GM23338 (cell line): ENCODE results near the gene PFKP. TPM values are rescaled to one million over a fixed set of nuclear protein-coding genes. Genes with fewer than 3 reads are reported as not detected.

Experiments
- ATAC-seq: fragments of 200-7000 bp; cut with Tn5 transposase; 3 replicates; pipeline ENCODE4 v1.9.1; 2020
- DNase-seq: peaks from one replicate; pipeline ENCODE4 v3.0.0-alpha.2; 2015; ENCODE audit warnings: low spot score
- H2AFZ ChIP-seq: fragments of 200-600 bp; sonication (generic); 2 replicates; pipeline ENCODE4 v1.8.0; 2016; ENCODE audit warnings: antibody characterized with exemption, mild to moderate bottlenecking, moderate library complexity
- H3F3A ChIP-seq: fragments of 200-600 bp; sonication (generic); replicated peaks from 2 replicates; pipeline ENCODE4 v1.8.0; 2017; ENCODE audit warnings: antibody characterized with exemption, mixed run types, low read depth
- H3K27ac ChIP-seq: fragments of 200-600 bp; sonication (generic); 2 replicates; pipeline ENCODE4 v1.6.1; 2016; ENCODE audit warnings: low read depth
- H3K27me3 ChIP-seq: fragments of 200-600 bp; sonication (generic); 2 replicates; pipeline ENCODE4 v1.8.0; 2016; ENCODE audit warnings: mild to moderate bottlenecking, mixed run types, moderate library complexity; ENCODE audit not compliant: insufficient read depth
- H3K36me3 ChIP-seq: fragments of 200-600 bp; sonication (generic); 2 replicates; pipeline ENCODE4 v1.8.0; 2016; ENCODE audit warnings: mild to moderate bottlenecking; ENCODE audit not compliant: insufficient read depth
- H3K4me1 ChIP-seq: fragments of 200-600 bp; sonication (generic); 2 replicates; pipeline ENCODE4 v1.8.0; 2016; ENCODE audit warnings: mild to moderate bottlenecking, moderate library complexity; ENCODE audit not compliant: insufficient read depth
- H3K4me2 ChIP-seq: fragments of 200-600 bp; sonication (generic); 2 replicates; pipeline ENCODE4 v1.7.1; 2017; ENCODE audit warnings: mixed run types
- H3K4me3 ChIP-seq: fragments of 200-600 bp; sonication (generic); 2 replicates; pipeline ENCODE4 v1.6.1; 2016; ENCODE audit warnings: mixed run types
- H3K79me2 ChIP-seq: fragments of 200-600 bp; sonication (generic); replicated peaks from 2 replicates; pipeline ENCODE4 v1.8.0; 2017; ENCODE audit warnings: mild to moderate bottlenecking; ENCODE audit not compliant: insufficient read depth
- H3K9me2 ChIP-seq: fragments of 200-600 bp; sonication (generic); 2 replicates; pipeline ENCODE4 v1.8.0; 2017; ENCODE audit not compliant: insufficient read depth
- H4K20me1 ChIP-seq: fragments of 200-600 bp; sonication (generic); replicated peaks from 2 replicates; pipeline ENCODE4 v1.8.0; 2017; ENCODE audit warnings: mild to moderate bottlenecking; ENCODE audit not compliant: insufficient read depth
- H3K27ac Mint-ChIP-seq: 2 replicates; pipeline ENCODE4 v1.8.0; 2020; ENCODE audit warnings: inconsistent platforms, mild to moderate bottlenecking, moderate library complexity, mixed read lengths
- H3K27me3 Mint-ChIP-seq: 3 replicates; pipeline ENCODE4 v1.8.0; 2022; ENCODE audit warnings: low read depth, mild to moderate bottlenecking, moderate library complexity, mixed read lengths, inconsistent platforms; ENCODE audit not compliant: insufficient read depth, poor library complexity
- H3K36me3 Mint-ChIP-seq: 3 replicates; pipeline ENCODE4 v1.8.0; 2021; ENCODE audit warnings: low read depth, mild to moderate bottlenecking, inconsistent platforms, moderate library complexity, mixed read lengths
- H3K4me1 Mint-ChIP-seq: 3 replicates; pipeline ENCODE4 v1.8.0; 2020; ENCODE audit warnings: mild to moderate bottlenecking, inconsistent platforms, mixed read lengths
- H3K4me3 Mint-ChIP-seq: 3 replicates; pipeline ENCODE4 v1.8.0; 2021; ENCODE audit warnings: moderate library complexity, mild to moderate bottlenecking, inconsistent platforms, mixed read lengths
- H3K9me3 Mint-ChIP-seq: 3 replicates; pipeline ENCODE4 v1.8.0; 2020; ENCODE audit warnings: moderate library complexity, mild to moderate bottlenecking, inconsistent platforms, mixed read lengths
- CREB1 ChIP-seq: fragments of 250-450 bp; sonication (Bioruptor Pico); IDR thresholded peaks from 2 replicates; pipeline ENCODE4 v1.5.0; 2020; ENCODE audit warnings: low read depth, mild to moderate bottlenecking, moderate library complexity
- CTCF ChIP-seq, 2 experiments: fragments of 200-600 bp in 1 of 2; sonication (generic) in 1 of 2; conservative IDR thresholded peaks; 2 replicates each; pipeline versions ENCODE4 v1.5.1 to v1.6.1; 2016 to 2017; ENCODE audit warnings: antibody characterized with exemption in 2 of 2, low read depth in 2 of 2, mild to moderate bottlenecking in 2 of 2, moderate library complexity in 1 of 2
- EZH2 ChIP-seq: fragments of 200-600 bp; sonication (generic); IDR thresholded peaks from one replicate; pipeline ENCODE4 v1.8.0; 2017; ENCODE audit warnings: antibody characterized with exemption, mild to moderate bottlenecking, low read depth; ENCODE audit not compliant: unreplicated experiment
- EZH2phosphoT487 ChIP-seq: fragments of 200-600 bp; sonication (generic); IDR thresholded peaks from one replicate; pipeline ENCODE4 v1.8.1; 2018; ENCODE audit warnings: antibody characterized with exemption; ENCODE audit not compliant: unreplicated experiment
- JUNB ChIP-seq: IDR thresholded peaks from one replicate; pipeline ENCODE4 v1.6.1; 2016; ENCODE audit warnings: antibody characterized with exemption; ENCODE audit not compliant: unreplicated experiment
- NANOG ChIP-seq: IDR thresholded peaks from 2 replicates; pipeline ENCODE4 v1.6.1; 2016; ENCODE audit warnings: antibody characterized with exemption, borderline replicate concordance
- POLR2AphosphoS5 ChIP-seq: IDR thresholded peaks from 2 replicates; pipeline ENCODE4 v1.6.1; 2016; ENCODE audit warnings: antibody characterized with exemption, low read depth
- STAT1 ChIP-seq: IDR thresholded peaks from one replicate; pipeline ENCODE4 v1.6.1; 2016; ENCODE audit warnings: antibody characterized with exemption; ENCODE audit not compliant: unreplicated experiment
- ZNF114 ChIP-seq: fragments of 250-450 bp; sonication (Bioruptor Pico); IDR thresholded peaks from 2 replicates; pipeline ENCODE4 v1.5.0; 2020; ENCODE audit warnings: mild to moderate bottlenecking, moderate library complexity
- ZNF331 ChIP-seq: fragments of 250-450 bp; sonication (Bioruptor Pico); IDR thresholded peaks from 2 replicates; pipeline ENCODE4 v1.5.0; 2020; ENCODE audit warnings: low read depth, mild to moderate bottlenecking, moderate library complexity
- ZNF462 ChIP-seq: fragments of 250-450 bp; sonication (Bioruptor Pico); IDR thresholded peaks from 2 replicates; pipeline ENCODE4 v1.5.0; 2020; ENCODE audit warnings: mild to moderate bottlenecking, moderate library complexity
- polyA plus RNA-seq: library from polyadenylated mRNA; unstranded; fragments of >200 nt; fragmentation: Nextera tagmentation; extraction: Ambion mirVana; gene quantifications from 2 replicates; pipeline ENCODE4 v1.2.1, GENCODE V29; 2016
- total RNA-seq: library from RNA; depleted of rRNA; stranded (reverse); fragments of >200 nt; shearing (Covaris generic); gene quantifications from 2 replicates; pipeline ENCODE4 v1.2.3, GENCODE V29; 2014
- TF ChIP-seq, protein P1 (sequence below): IDR thresholded peaks from 2 replicates; pipeline ENCODE4 v1.6.1; 2016; ENCODE audit warnings: antibody characterized with exemption
- TF ChIP-seq, protein P2 (sequence below): IDR thresholded peaks from one replicate; pipeline ENCODE4 v1.6.1; 2018; ENCODE audit warnings: antibody characterized with exemption; ENCODE audit not compliant: unreplicated experiment

PFKP gene
- total and polyA plus RNA-seq, 2 experiments from 2014 or later, result 56.3 to 120 TPM

DNA sequence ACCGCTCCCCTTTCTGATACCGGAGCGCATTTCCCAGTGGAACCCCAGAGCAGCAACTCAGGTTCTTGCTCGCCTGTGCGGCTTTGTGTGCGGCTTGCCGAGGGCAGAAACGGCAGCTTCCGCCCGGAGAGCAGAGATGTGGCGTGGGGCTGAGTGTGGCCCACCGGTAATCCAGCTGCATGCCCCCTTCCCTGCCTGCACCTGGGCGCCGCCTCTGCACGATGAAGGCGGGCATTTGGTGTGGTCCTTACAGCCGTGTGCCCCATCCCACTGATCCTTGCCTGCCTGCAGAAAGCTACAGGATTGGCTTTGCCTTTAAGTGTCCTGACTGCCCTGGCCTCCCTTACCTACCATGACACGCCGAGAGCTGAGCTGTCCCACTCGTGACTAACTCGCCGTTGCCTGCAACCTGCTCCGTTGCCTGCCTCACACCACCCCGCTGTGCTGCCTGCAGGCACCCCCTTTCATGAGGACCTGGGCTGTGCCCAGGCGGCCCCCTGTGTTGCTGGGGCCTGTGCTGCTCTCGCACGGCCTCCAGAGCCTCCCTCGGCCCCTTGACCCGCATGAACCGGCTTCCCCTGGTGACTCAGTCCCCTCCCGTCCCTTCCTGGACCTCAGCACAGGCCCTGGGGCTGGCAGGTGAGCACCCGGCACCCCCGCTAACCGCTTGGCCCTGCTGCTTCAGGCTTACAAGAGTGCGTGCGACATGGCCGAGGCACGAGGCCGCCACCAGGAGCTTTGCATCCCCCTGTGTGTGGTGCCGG is 57.2 kb downstream of the PFKP start:
- H3K36me3 Mint-ChIP-seq, result peaks cover 50% of the 10 kb centered on the region
- ATAC-seq (no peak), DNase-seq (no peak)
- H3K9me3 Mint-ChIP-seq, result no peaks in the 10 kb centered on the region
- no peaks in the 10 kb centered on the region for H3K4me1 Mint-ChIP-seq
- Histone ChIP-seq H3K36me3 (peaks cover 5% of the 10 kb centered on the region; the same call in 1 of the 2 replicates), H3K4me3 (no peak overlapping the region), H3K27me3 (no peaks in the 10 kb centered on the region), H3K79me2 (no peaks in the 10 kb centered on the region), H3K4me1 (no peaks in the 10 kb centered on the region), H2AFZ (no peak overlapping the region), H3F3A (no peaks in the 10 kb centered on the region), H4K20me1 (no peaks in the 10 kb centered on the region), H3K27ac (peak overlapping the region; percentile 32; the same call in 1 of the 2 replicates), H3K4me2 (no peak overlapping the region), H3K9me2 (no peaks in the 10 kb centered on the region)
- no peak overlapping the region for H3K4me3 Mint-ChIP-seq
- H3K27me3 Mint-ChIP-seq, result peaks cover 15% of the 10 kb centered on the region
- H3K27ac Mint-ChIP-seq, result no peak overlapping the region
- TF ChIP-seq POLR2AphosphoS5 (no peak), ZNF114 (CRISPR knock-in tag) (no peak), JUNB (no peak), NANOG (no peak), ZNF462 (no peak), EZH2 (no peak), ZNF331 (CRISPR knock-in tag) (no peak), EZH2phosphoT487 (no peak), CREB1 (CRISPR knock-in tag) (no peak), CTCF (conservative IDR thresholded peaks at IDR 0.05; ENCODE audit: low read depth in 2 of 2) (no peak), STAT1 (no peak)
- TF ChIP-seq, protein P1, sequence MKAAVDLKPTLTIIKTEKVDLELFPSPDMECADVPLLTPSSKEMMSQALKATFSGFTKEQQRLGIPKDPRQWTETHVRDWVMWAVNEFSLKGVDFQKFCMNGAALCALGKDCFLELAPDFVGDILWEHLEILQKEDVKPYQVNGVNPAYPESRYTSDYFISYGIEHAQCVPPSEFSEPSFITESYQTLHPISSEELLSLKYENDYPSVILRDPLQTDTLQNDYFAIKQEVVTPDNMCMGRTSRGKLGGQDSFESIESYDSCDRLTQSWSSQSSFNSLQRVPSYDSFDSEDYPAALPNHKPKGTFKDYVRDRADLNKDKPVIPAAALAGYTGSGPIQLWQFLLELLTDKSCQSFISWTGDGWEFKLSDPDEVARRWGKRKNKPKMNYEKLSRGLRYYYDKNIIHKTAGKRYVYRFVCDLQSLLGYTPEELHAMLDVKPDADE, result no peak
- TF ChIP-seq, protein P2, sequence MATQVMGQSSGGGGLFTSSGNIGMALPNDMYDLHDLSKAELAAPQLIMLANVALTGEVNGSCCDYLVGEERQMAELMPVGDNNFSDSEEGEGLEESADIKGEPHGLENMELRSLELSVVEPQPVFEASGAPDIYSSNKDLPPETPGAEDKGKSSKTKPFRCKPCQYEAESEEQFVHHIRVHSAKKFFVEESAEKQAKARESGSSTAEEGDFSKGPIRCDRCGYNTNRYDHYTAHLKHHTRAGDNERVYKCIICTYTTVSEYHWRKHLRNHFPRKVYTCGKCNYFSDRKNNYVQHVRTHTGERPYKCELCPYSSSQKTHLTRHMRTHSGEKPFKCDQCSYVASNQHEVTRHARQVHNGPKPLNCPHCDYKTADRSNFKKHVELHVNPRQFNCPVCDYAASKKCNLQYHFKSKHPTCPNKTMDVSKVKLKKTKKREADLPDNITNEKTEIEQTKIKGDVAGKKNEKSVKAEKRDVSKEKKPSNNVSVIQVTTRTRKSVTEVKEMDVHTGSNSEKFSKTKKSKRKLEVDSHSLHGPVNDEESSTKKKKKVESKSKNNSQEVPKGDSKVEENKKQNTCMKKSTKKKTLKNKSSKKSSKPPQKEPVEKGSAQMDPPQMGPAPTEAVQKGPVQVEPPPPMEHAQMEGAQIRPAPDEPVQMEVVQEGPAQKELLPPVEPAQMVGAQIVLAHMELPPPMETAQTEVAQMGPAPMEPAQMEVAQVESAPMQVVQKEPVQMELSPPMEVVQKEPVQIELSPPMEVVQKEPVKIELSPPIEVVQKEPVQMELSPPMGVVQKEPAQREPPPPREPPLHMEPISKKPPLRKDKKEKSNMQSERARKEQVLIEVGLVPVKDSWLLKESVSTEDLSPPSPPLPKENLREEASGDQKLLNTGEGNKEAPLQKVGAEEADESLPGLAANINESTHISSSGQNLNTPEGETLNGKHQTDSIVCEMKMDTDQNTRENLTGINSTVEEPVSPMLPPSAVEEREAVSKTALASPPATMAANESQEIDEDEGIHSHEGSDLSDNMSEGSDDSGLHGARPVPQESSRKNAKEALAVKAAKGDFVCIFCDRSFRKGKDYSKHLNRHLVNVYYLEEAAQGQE, result no peak
